ENCODE measurements around the gene CADPS2.

The CADPS2 gene

DNA sequence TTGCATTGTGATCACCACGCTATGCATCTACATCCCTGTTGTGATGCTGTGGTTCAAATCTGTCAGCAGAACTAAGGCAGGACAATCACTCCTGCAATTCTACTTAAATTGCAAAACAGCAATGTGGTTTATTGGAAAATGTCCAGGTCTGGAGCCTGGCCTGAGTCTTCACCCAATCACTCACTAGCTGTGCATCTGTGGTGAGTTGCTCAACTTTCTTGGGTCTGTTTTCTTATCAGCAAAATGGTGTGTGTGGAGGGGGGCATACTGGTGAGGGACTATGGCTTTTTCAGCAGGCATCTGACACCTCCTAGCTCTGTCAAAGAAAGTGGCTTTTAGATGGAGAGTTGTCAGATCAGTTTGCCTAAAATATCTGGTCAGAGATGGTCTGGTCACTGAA is 473.4 kb downstream of the CADPS2 start:
- FAIRE-seq = no peak
- no peak for TF ChIP-seq TAF1 (IDR thresholded peaks at IDR 0.05; ENCODE audit: low read depth, low read length)
- no peak for TF ChIP-seq POU2F2 (IDR thresholded peaks at IDR 0.05; ENCODE audit: low read depth, low read length)
- TF ChIP-seq PAX5 (IDR thresholded peaks at IDR 0.05; ENCODE audit: insufficient read depth, low read length, severe bottlenecking) = no peak
- TF ChIP-seq POLR2AphosphoS5 (IDR thresholded peaks at IDR 0.05; ENCODE audit: low read depth, low read length) = no peak
- TF ChIP-seq POLR2A (IDR thresholded peaks at IDR 0.05; ENCODE audit: low read depth, low read length) = no peak
- no peak for TF ChIP-seq SPI1 (IDR thresholded peaks at IDR 0.05; ENCODE audit: low read depth, low read length)

DNA sequence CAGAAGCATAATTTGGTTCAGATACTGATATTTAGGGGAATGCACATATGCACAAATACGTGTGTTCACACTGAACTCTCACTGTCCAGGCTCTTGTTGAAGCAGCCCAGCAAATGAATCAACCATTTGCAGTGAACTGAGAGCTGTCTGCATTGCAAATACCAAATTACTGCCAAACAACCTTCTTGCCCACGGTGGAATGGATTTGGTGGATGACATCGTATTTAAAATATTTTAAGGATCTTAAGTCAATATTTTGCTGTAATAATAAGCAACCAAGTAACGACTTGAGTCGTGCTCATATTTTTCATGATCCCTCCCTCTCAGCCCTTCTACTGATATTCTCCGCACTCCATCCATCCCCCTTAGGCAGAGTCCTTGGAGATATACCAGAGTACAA is 473.8 kb downstream of the CADPS2 start:
- TF ChIP-seq PAX5 (IDR thresholded peaks at IDR 0.05; ENCODE audit: insufficient read depth, low read length, severe bottlenecking) (no peak), POLR2A (IDR thresholded peaks at IDR 0.05; ENCODE audit: low read depth, low read length) (no peak), POU2F2 (IDR thresholded peaks at IDR 0.05; ENCODE audit: low read depth, low read length) (no peak), TAF1 (IDR thresholded peaks at IDR 0.05; ENCODE audit: low read depth, low read length) (no peak), SPI1 (IDR thresholded peaks at IDR 0.05; ENCODE audit: low read depth, low read length) (no peak), POLR2AphosphoS5 (IDR thresholded peaks at IDR 0.05; ENCODE audit: low read depth, low read length) (no peak)
- FAIRE-seq (no peak), DNase-seq (ENCODE audit: insufficient read length, low spot score) (no peak)

More for the DNA sequence above, 473.4 kb downstream of the CADPS2 start:
- no peak for DNase-seq (ENCODE audit: insufficient read length, low spot score)

DNA sequence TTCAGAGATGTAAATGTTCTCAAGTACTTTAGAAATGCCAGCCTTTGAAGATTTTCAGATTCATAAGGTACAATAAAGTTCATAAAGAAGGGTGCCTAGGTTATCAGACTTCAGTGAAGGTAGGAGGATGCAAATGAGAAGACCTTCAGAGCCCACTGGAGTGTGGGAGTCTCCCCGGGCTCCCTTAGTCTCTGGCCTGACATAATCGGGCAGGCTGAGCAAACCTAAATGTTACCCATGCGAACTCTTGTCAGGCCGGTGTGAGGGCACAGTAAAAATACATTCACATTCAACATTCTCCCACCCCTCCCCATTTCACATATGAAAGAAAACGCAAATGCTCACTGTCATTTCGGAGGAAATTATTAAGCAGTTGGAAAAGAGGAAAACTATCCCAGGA is 479.1 kb downstream of the CADPS2 start:
- FAIRE-seq (no peak), DNase-seq (ENCODE audit: insufficient read length, low spot score) (no peak)
- TF ChIP-seq PAX5 (IDR thresholded peaks at IDR 0.05; ENCODE audit: insufficient read depth, low read length, severe bottlenecking) (no peak), POU2F2 (IDR thresholded peaks at IDR 0.05; ENCODE audit: low read depth, low read length) (no peak), POLR2A (IDR thresholded peaks at IDR 0.05; ENCODE audit: low read depth, low read length) (no peak), POLR2AphosphoS5 (IDR thresholded peaks at IDR 0.05; ENCODE audit: low read depth, low read length) (no peak), SPI1 (IDR thresholded peaks at IDR 0.05; ENCODE audit: low read depth, low read length) (no peak), TAF1 (IDR thresholded peaks at IDR 0.05; ENCODE audit: low read depth, low read length) (no peak)

DNA sequence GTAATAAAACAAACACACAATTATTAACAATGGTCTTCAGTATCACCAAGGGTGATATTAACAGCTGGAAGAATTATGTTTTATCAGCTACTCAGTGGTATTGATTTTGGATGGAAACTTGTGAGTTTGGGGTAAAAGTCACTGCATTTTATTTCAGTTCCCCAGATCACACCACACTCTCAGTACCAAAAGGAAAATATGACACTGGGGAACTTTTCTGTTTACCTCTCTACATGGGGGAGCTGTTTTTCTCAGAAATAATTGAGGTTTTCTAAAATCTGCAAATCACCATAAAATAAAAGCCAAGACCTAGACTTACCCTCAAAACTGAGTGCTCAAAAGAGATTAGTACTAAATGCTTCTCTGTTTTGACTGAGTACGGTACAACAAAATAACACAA is 483.1 kb downstream of the CADPS2 start:
- FAIRE-seq (no peak), DNase-seq (ENCODE audit: insufficient read length, low spot score) (no peak)
- TF ChIP-seq POLR2A (IDR thresholded peaks at IDR 0.05; ENCODE audit: low read depth, low read length) = no peak
- no peak for TF ChIP-seq PAX5 (IDR thresholded peaks at IDR 0.05; ENCODE audit: insufficient read depth, low read length, severe bottlenecking)
- no peak for TF ChIP-seq SPI1 (IDR thresholded peaks at IDR 0.05; ENCODE audit: low read depth, low read length)
- TF ChIP-seq TAF1 (IDR thresholded peaks at IDR 0.05; ENCODE audit: low read depth, low read length) = no peak
- TF ChIP-seq POU2F2 (IDR thresholded peaks at IDR 0.05; ENCODE audit: low read depth, low read length) = no peak
- no peak for TF ChIP-seq POLR2AphosphoS5 (IDR thresholded peaks at IDR 0.05; ENCODE audit: low read depth, low read length)

DNA sequence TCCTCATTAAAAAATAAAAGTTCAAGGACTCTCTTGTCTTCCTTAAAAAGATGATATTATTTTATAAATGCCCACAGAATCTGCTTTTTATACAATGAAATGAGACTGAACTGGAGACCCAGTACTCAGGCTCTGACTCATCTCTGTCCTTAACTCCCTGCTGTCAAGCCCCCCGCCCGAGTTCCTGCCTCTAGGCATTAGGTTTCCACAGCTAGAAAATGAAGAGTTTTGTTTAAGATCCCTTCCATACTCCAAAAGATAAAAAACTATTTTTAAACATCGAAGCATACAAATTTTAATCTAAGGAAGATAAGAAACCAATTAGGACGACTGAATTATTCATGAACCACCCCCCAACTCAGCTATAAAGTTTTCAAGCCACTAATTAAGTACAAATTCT is 484.0 kb downstream of the CADPS2 start:
- no peak for FAIRE-seq
- no peak for TF ChIP-seq PAX5 (IDR thresholded peaks at IDR 0.05; ENCODE audit: insufficient read depth, low read length, severe bottlenecking)
- TF ChIP-seq POLR2AphosphoS5 (IDR thresholded peaks at IDR 0.05; ENCODE audit: low read depth, low read length) = no peak
- TF ChIP-seq TAF1 (IDR thresholded peaks at IDR 0.05; ENCODE audit: low read depth, low read length) = no peak
- no peak for TF ChIP-seq SPI1 (IDR thresholded peaks at IDR 0.05; ENCODE audit: low read depth, low read length)
- TF ChIP-seq POU2F2 (IDR thresholded peaks at IDR 0.05; ENCODE audit: low read depth, low read length) = no peak
- TF ChIP-seq POLR2A (IDR thresholded peaks at IDR 0.05; ENCODE audit: low read depth, low read length) = no peak

DNA sequence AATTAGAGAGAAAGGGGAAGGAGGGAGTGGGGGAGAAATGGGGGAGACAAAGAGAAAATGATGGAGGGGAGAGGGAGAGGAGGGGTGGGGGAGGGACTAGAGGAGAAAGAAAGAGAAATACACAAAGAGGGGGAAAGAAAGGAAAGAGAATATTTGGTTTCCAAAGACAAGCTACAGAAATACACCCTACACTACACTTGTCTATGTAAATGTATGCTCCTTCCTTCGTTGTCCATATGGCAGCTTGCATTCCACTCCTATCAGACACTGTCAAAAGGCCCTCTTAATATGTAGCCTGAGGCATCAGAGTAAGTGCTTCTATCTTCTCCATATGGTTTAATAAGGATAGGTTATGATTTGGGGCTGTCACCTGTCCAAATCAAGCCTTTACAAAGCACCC is 488.9 kb downstream of the CADPS2 start:
- DNase-seq (ENCODE audit: insufficient read length, low spot score) (no peak), FAIRE-seq (no peak)
- no peak for TF ChIP-seq TAF1 (IDR thresholded peaks at IDR 0.05; ENCODE audit: low read depth, low read length)
- TF ChIP-seq POU2F2 (IDR thresholded peaks at IDR 0.05; ENCODE audit: low read depth, low read length) = no peak
- TF ChIP-seq PAX5 (IDR thresholded peaks at IDR 0.05; ENCODE audit: insufficient read depth, low read length, severe bottlenecking) = no peak
- no peak for TF ChIP-seq POLR2A (IDR thresholded peaks at IDR 0.05; ENCODE audit: low read depth, low read length)
- no peak for TF ChIP-seq POLR2AphosphoS5 (IDR thresholded peaks at IDR 0.05; ENCODE audit: low read depth, low read length)
- TF ChIP-seq SPI1 (IDR thresholded peaks at IDR 0.05; ENCODE audit: low read depth, low read length) = no peak

More for the DNA sequence above, 484.0 kb downstream of the CADPS2 start:
- DNase-seq (ENCODE audit: insufficient read length, low spot score) = no peak

DNA sequence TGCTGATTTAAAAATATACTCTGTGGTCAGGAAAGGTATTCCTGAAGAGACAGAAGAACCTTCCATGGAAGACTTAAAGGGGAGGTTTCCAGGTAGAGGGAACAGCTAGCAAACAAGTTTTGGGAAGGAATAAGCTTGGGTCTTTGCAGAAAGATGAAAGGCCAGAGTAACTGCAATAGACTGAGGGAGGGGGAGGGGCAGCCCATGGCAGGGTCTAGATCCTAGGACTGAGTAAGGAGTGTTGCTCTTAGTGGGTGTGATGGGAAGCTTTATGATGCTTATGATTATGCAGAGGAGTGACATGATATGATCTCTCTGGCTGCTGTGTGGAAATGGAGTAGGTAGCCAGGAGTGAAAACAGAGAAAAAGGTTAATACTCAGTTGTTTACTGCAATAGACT is 491.7 kb downstream of the CADPS2 start:
- no peak for DNase-seq (ENCODE audit: insufficient read length, low spot score)
- FAIRE-seq = no peak
- no peak for TF ChIP-seq PAX5 (IDR thresholded peaks at IDR 0.05; ENCODE audit: insufficient read depth, low read length, severe bottlenecking)
- no peak for TF ChIP-seq TAF1 (IDR thresholded peaks at IDR 0.05; ENCODE audit: low read depth, low read length)
- no peak for TF ChIP-seq POU2F2 (IDR thresholded peaks at IDR 0.05; ENCODE audit: low read depth, low read length)
- no peak for TF ChIP-seq POLR2A (IDR thresholded peaks at IDR 0.05; ENCODE audit: low read depth, low read length)
- no peak for TF ChIP-seq POLR2AphosphoS5 (IDR thresholded peaks at IDR 0.05; ENCODE audit: low read depth, low read length)
- no peak for TF ChIP-seq SPI1 (IDR thresholded peaks at IDR 0.05; ENCODE audit: low read depth, low read length)

DNA sequence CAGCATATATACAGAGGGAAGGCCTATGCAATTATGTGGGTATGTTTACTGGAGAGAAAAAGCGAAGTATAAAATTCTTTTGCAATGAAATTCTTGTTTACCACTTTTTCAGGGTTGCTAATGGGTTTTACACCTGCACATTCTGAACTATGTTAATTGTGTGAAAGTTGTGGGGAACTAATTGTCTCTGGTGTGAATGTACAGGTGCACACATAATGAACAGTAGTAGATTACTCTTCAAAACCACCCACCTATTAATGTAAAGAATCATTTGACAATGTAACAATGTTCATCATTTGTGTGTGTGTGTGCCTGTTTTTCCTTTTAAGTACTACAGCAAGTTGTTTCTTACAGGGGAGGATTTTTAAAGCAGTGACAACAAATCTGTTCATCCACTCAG is 501.7 kb downstream of the CADPS2 start:
- DNase-seq (ENCODE audit: insufficient read length, low spot score) = no peak
- FAIRE-seq = no peak
- TF ChIP-seq SPI1 (IDR thresholded peaks at IDR 0.05; ENCODE audit: low read depth, low read length) (no peak), PAX5 (IDR thresholded peaks at IDR 0.05; ENCODE audit: insufficient read depth, low read length, severe bottlenecking) (no peak), POLR2A (IDR thresholded peaks at IDR 0.05; ENCODE audit: low read depth, low read length) (no peak), POU2F2 (IDR thresholded peaks at IDR 0.05; ENCODE audit: low read depth, low read length) (no peak), POLR2AphosphoS5 (IDR thresholded peaks at IDR 0.05; ENCODE audit: low read depth, low read length) (no peak), TAF1 (IDR thresholded peaks at IDR 0.05; ENCODE audit: low read depth, low read length) (no peak)

DNA sequence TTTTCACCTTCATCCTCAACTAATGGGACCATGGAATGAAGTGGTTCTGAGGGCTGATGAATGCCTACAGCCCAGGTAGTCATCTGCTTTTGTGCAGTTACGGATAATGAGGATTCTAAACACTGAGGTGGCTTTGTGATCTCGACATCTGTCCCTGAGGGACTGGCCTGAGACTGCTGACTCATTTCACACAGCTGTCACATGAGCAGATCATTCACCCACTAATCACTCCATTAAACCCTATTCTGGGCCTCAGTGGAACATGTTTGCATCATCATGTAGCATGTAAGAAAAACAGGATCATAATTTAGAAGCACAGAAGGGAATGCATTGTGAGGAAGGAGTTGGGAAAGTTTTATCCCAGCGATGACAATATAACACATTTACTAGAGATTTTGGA is 502.3 kb downstream of the CADPS2 start:
- DNase-seq (ENCODE audit: insufficient read length, low spot score) (no peak), FAIRE-seq (no peak)
- TF ChIP-seq POLR2AphosphoS5 (IDR thresholded peaks at IDR 0.05; ENCODE audit: low read depth, low read length) (no peak), POU2F2 (IDR thresholded peaks at IDR 0.05; ENCODE audit: low read depth, low read length) (no peak), TAF1 (IDR thresholded peaks at IDR 0.05; ENCODE audit: low read depth, low read length) (no peak), SPI1 (IDR thresholded peaks at IDR 0.05; ENCODE audit: low read depth, low read length) (no peak), PAX5 (IDR thresholded peaks at IDR 0.05; ENCODE audit: insufficient read depth, low read length, severe bottlenecking) (no peak), POLR2A (IDR thresholded peaks at IDR 0.05; ENCODE audit: low read depth, low read length) (no peak)

DNA sequence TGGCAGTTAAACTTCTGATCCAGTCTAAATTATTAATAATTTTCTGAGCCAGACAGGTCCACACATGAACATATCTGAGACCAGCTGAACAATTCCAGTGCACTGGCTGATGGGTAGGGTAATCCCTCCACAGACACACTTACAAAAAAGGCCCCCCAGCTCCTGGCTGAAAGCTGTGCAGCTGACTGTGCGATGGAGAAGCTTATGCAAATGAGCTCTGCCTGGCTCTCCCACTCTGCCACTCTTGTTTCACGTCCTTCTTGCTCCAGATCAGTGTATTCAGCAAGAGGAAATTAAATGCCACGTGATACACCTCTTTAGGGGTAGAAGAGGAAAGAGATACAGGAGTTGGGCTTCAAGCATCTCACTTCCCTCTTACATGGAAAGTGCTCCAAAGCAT is 505.3 kb downstream of the CADPS2 start:
- no peak for DNase-seq (ENCODE audit: insufficient read length, low spot score)
- TF ChIP-seq PAX5 (IDR thresholded peaks at IDR 0.05; ENCODE audit: insufficient read depth, low read length, severe bottlenecking) = no peak
- no peak for TF ChIP-seq POU2F2 (IDR thresholded peaks at IDR 0.05; ENCODE audit: low read depth, low read length)
- no peak for FAIRE-seq
